RPMI7951 (cell line): ENCODE data around the gene MAD2L1. TPM values are rescaled to one million over a fixed set of nuclear protein-coding genes. Genes with fewer than 3 reads are reported as not detected.
"Not testable (repeated sequence)": the region's sequence is repeated elsewhere in the genome, so short reads cannot be mapped to it uniquely, and the experiment has no call there.

ENCODE experiments used
- DNase-seq: peaks from one replicate; pipeline ENCODE4 v3.0.0-alpha.2; 2012; ENCODE audit warnings: low read depth
- total RNA-seq: library from RNA; depleted of rRNA; stranded (reverse); fragments of >200 nt; shearing (Covaris generic); gene quantifications from 2 replicates; pipeline ENCODE4 v1.2.3, GENCODE V29; 2014; rRNA removed

Gene MAD2L1
- total RNA-seq = 139 and 177 TPM in 2 replicates

GRCh38 chr4:120066517-120067340 is at the start of gene MAD2L1:
Gene MAD2L1 (minus strand): TSS chr4:120066848. CDS start chr4:120066734, 114 bp downstream.
- peak; percentile 95 for DNase-seq

- no peak for DNase-seq
These were observed 45.1 kb upstream of the MAD2L1 start for GRCh38 chr4:120111745-120112144.

- DNase-seq = no peak
These were observed 42.8 kb upstream of the MAD2L1 start for GRCh38 chr4:120109406-120109805.

- no peak for DNase-seq
These were observed 38.8 kb upstream of the MAD2L1 start for GRCh38 chr4:120105472-120105871.

GRCh38 chr4:120096508-120097297 is 30.1 kb upstream of the MAD2L1 start:
- DNase-seq = no peak

- DNase-seq = no peak
These were observed 21.9 kb upstream of the MAD2L1 start for GRCh38 chr4:120088507-120088906.

GRCh38 chr4:120088066-120088465 is 21.4 kb upstream of the MAD2L1 start:
- not testable (repeated sequence) for DNase-seq

- no peak for DNase-seq
These were observed 19.1 kb upstream of the MAD2L1 start for GRCh38 chr4:120085705-120086104.

GRCh38 chr4:120084327-120084726 is 17.7 kb upstream of the MAD2L1 start:
- no peak for DNase-seq

- no peak for DNase-seq
These were observed 16.5 kb upstream of the MAD2L1 start for GRCh38 chr4:120083152-120083551.

GRCh38 chr4:120082251-120082650 is 15.6 kb upstream of the MAD2L1 start:
- no peak for DNase-seq

GRCh38 chr4:120081726-120082125 is 15.1 kb upstream of the MAD2L1 start:
- no peak for DNase-seq

GRCh38 chr4:120080533-120080932 is 13.9 kb upstream of the MAD2L1 start:
- DNase-seq = no peak

GRCh38 chr4:120079839-120080520 is 13.3 kb upstream of the MAD2L1 start:
- DNase-seq = no peak

GRCh38 chr4:120078216-120078615 is 11.6 kb upstream of the MAD2L1 start:
- DNase-seq = no peak

- peak; percentile 55 for DNase-seq
These were observed 4.6 kb upstream of the MAD2L1 start for GRCh38 chr4:120071192-120071795.

GRCh38 chr4:120070196-120070595 is 3.5 kb upstream of the MAD2L1 start:
- no peak for DNase-seq

- DNase-seq = no peak
These were observed 603 bp downstream of the MAD2L1 start for GRCh38 chr4:120065974-120066516.

- no peak for DNase-seq
These were observed 1.8 kb downstream of the MAD2L1 start for GRCh38 chr4:120064887-120065286.

GRCh38 chr4:120063711-120064110 is 2.9 kb downstream of the MAD2L1 start:
- DNase-seq = not testable (repeated sequence)

GRCh38 chr4:120062663-120063195 is 3.9 kb downstream of the MAD2L1 start:
- no peak for DNase-seq
